Upper lobe of right lung (tissue), 1 donor: ENCODE results near the gene SRGAP3. TPM values are rescaled to one million over a fixed set of nuclear protein-coding genes. Genes with fewer than 3 reads are reported as not detected.

Source experiments
- ATAC-seq: fragments of 200-7000 bp; cut with Tn5 transposase; one replicate; pipeline ENCODE4 v1.9.1; 2020; ENCODE audit warnings: mild to moderate bottlenecking, moderate library complexity
- DNase-seq: peaks from one replicate; pipeline ENCODE4 v3.0.0-alpha.2; 2020
- H3K27ac ChIP-seq: fragments of 200-600 bp; one replicate; pipeline ENCODE4 v1.8.0; 2022
- H3K27me3 ChIP-seq: fragments of 200-600 bp; one replicate; pipeline ENCODE4 v1.8.0; 2022; ENCODE audit warnings: mild to moderate bottlenecking
- H3K36me3 ChIP-seq: fragments of 200-600 bp; one replicate; pipeline ENCODE4 v1.8.0; 2022
- H3K4me1 ChIP-seq: fragments of 200-600 bp; one replicate; pipeline ENCODE4 v1.8.0; 2022
- H3K4me3 ChIP-seq: fragments of 200-600 bp; one replicate; pipeline ENCODE4 v1.8.0; 2022; ENCODE audit warnings: mild to moderate bottlenecking
- H3K9me3 ChIP-seq: fragments of 200-600 bp; one replicate; pipeline ENCODE4 v1.8.0; 2022
- intact Hi-C: fragments of 100-400 bp; cut with DNase I; formaldehyde crosslinking; loops from one replicate; pipeline ENCODE4 v1.11.0; 2022
- total RNA-seq: library from RNA; stranded (reverse); fragmentation: NEBNext Ultra II Directional; extraction: Animal tissue kit (Norgen Biotek cat#: 25700); gene quantifications from one replicate; pipeline ENCODE4 v1.2.1, GENCODE V29; 2021
- TF ChIP-seq, protein P1 (sequence below): fragments of 200-600 bp; IDR thresholded peaks from one replicate; pipeline ENCODE4 v1.8.0; 2022; ENCODE audit warnings: antibody characterized with exemption
- donor health status: DM: no; HTN: yes; CAD: no; lungs with severe emphysema.

SRGAP3 gene
- total RNA-seq, 1 donor from 2014 or later = 3.2 TPM

DNA sequence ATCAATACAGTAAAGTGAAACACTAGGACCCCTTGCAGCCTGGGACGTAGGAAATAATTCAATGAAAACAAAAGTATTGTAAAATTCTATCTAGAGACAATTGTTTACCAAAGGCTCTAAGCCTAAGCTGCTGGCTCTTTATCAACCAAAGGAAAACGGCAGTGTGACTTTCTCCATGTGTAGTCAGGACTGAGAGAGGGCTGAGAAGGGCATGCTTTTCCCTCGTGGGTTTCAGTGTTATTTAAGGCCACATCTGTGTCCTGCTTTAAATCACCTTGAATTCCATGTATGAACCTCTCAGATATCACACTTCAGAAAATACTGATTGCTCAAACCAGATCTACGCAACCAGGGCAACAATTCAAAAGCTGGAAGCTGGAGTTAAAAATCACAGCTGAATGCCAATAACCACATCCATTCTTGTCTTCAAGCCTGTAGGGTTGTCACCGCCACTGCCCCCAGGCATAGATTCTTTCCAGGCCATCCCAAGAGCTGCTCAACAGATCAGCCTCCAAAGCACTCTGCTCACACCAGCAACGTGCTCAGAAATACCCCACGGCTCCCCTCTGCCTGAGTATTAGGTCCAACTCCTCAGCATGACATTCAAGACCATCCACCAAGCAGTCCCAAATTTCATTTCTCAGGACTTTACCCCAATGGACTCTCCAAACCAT lies 124.0 kb downstream of the SRGAP3 start:
- no peaks in the 10 kb centered on the region for H3K9me3 ChIP-seq
- intact Hi-C loops = no loop called here
- H3K27me3 ChIP-seq = no peaks in the 10 kb centered on the region
- H3K4me1 ChIP-seq = no peaks in the 10 kb centered on the region
- ATAC-seq = no peak
- TF ChIP-seq, protein P1, sequence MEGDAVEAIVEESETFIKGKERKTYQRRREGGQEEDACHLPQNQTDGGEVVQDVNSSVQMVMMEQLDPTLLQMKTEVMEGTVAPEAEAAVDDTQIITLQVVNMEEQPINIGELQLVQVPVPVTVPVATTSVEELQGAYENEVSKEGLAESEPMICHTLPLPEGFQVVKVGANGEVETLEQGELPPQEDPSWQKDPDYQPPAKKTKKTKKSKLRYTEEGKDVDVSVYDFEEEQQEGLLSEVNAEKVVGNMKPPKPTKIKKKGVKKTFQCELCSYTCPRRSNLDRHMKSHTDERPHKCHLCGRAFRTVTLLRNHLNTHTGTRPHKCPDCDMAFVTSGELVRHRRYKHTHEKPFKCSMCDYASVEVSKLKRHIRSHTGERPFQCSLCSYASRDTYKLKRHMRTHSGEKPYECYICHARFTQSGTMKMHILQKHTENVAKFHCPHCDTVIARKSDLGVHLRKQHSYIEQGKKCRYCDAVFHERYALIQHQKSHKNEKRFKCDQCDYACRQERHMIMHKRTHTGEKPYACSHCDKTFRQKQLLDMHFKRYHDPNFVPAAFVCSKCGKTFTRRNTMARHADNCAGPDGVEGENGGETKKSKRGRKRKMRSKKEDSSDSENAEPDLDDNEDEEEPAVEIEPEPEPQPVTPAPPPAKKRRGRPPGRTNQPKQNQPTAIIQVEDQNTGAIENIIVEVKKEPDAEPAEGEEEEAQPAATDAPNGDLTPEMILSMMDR = no peak
- H3K27ac ChIP-seq = no peak overlapping the region
- no peak overlapping the region for H3K4me3 ChIP-seq
- no peaks in the 10 kb centered on the region for H3K36me3 ChIP-seq
- no peak for DNase-seq

- Histone ChIP-seq H3K27me3 (no peaks in the 10 kb centered on the region), H3K27ac (no peak overlapping the region), H3K9me3 (no peaks in the 10 kb centered on the region), H3K4me1 (no peaks in the 10 kb centered on the region), H3K36me3 (no peaks in the 10 kb centered on the region), H3K4me3 (no peak overlapping the region)
- peak; percentile 25 for ATAC-seq
- TF ChIP-seq, protein P1 = no peak
- intact Hi-C loops = no loop called here
- no peak for DNase-seq
These were observed 124.7 kb downstream of the SRGAP3 start for GRCh38 chr3:9124730-9125129.

- H3K27me3 ChIP-seq = no peaks in the 10 kb centered on the region
- intact Hi-C loops = no loop called here
These were observed 125.6 kb downstream of the SRGAP3 start for GRCh38 chr3:9123840-9124239.

DNA sequence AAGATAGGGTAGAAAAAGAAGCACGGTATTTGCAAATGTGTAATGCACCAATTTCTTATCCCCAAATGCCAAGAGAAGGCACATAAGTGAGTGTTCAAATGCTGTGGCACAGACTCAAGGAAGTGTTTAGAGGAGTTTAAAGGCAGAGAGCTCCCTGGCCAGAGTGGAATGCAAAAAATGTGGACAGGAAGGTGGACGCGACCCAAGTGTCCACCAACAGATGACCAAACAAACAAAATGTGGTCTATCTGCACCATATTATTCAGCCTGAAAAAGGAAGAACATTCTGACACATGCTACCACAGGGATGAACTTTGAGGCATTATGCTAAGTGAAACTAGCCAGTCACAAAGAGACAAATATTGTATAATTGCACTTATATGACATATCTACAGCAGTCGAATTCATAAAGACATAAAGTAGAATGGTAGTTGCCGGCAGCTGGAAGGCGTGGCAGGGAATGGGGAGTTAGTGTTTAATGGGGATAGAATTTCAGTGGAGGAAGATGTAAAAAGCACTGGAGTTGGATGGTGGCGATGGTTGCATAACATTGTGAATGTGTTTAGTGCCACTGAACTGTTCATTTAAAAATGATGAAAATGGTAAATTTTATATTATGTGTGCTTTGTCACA lies 126.6 kb downstream of the SRGAP3 start:
- no peak overlapping the region for H3K4me3 ChIP-seq
- H3K4me1 ChIP-seq = no peaks in the 10 kb centered on the region
- intact Hi-C loops = no loop called here
- TF ChIP-seq, protein P1 = no peak
- no peaks in the 10 kb centered on the region for H3K36me3 ChIP-seq
- H3K9me3 ChIP-seq = no peaks in the 10 kb centered on the region
- no peaks in the 10 kb centered on the region for H3K27me3 ChIP-seq
- DNase-seq = no peak
- ATAC-seq = no peak
- no peak overlapping the region for H3K27ac ChIP-seq

More at GRCh38 chr3:9123840-9124239, 125.6 kb downstream of the SRGAP3 start:
- no peak overlapping the region for H3K27ac ChIP-seq
- H3K36me3 ChIP-seq = no peaks in the 10 kb centered on the region
- H3K4me1 ChIP-seq = no peaks in the 10 kb centered on the region
- TF ChIP-seq, protein P1 = no peak
- H3K4me3 ChIP-seq = no peak overlapping the region
- no peak for DNase-seq
- no peak for ATAC-seq
- no peaks in the 10 kb centered on the region for H3K9me3 ChIP-seq

DNA sequence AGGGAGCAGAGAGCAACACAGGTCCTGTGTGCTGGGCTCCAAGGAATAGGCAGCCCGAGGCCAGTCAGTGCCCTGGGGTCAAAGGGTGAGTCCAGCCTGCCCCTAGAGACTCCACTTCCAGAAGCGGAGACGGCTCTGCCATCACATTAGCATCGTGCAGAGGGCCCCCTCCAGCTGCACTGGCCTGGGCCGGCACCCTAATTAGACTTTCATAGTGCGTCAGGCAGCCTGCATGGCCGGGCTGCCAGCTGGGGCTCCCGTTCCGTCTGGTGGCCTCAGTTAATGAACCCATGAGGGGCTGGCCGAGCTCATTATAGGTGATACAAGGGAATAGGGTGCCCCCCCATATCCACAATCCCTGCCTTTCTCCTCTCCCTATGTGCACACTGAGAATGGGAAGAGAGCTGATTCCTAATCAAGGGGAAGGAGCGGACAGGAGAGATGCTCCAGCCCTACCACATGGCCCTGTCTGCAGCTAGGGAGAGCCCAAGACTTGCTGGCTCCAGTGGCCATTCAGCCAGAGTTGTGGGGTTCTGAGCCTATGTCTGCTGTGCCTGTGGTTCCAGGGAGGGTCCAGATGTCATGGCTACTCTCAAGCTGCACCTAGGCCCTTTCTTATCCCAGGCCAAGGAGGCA lies 128.0 kb downstream of the SRGAP3 start:
- Histone ChIP-seq H3K4me1 (no peaks in the 10 kb centered on the region), H3K27me3 (no peaks in the 10 kb centered on the region), H3K36me3 (no peaks in the 10 kb centered on the region), H3K4me3 (no peak overlapping the region), H3K9me3 (no peaks in the 10 kb centered on the region), H3K27ac (no peak overlapping the region)
- TF ChIP-seq, protein P1 = no peak
- ATAC-seq (no peak), DNase-seq (no peak)
- intact Hi-C loops = no loop called here
